ENCODE measurements around the gene RPS6KB2. TPM values are rescaled to one million over a fixed set of nuclear protein-coding genes. Genes with fewer than 3 reads are reported as not detected.
A peak's percentile ranks its signal among the peaks of the same experiment; 100 is the strongest.

The RPS6KB2 gene
- total and polyA plus RNA-seq, 10 of the 15 experiments (the other 5 are each of a cell fraction or from before 2014, with no cell fraction given) = 0.39 to 101 (median 58.4) TPM

GRCh38 chr11:67437082-67437808, 9.0 kb downstream of the RPS6KB2 start, which contains the start of gene PTPRCAP (continued):
- peak; percentile 58; the same call in 1 of the 2 replicates for TF ChIP-seq ZNF687 (IDR thresholded peaks at IDR 0.05)
- TF ChIP-seq MXI1 (IDR thresholded peaks at IDR 0.05; ENCODE audit: low read depth, low read length) = 0 out of 2 replicates have a peak, but pooled peaks have one; percentile 19
- 0 out of 2 replicates have a peak, but pooled peaks have one; percentile 46 for TF ChIP-seq TARDBP (IDR thresholded peaks at IDR 0.05; ENCODE audit: borderline replicate concordance)
- no peak for TF ChIP-seq NFYA (IDR thresholded peaks at IDR 0.05; ENCODE audit: borderline replicate concordance, low read depth, low read length)
- peak; percentile 14 for TF ChIP-seq PBX3 (IDR thresholded peaks at IDR 0.05; ENCODE audit: insufficient replicate concordance, low read depth, low read length)
- TF ChIP-seq MEF2B (IDR thresholded peaks at IDR 0.05; ENCODE audit: partially characterized antibody, poor library complexity, severe bottlenecking) = no peak
- TF ChIP-seq E4F1 (IDR thresholded peaks at IDR 0.05; ENCODE audit: borderline replicate concordance, partially characterized antibody) = no peak
- no peak for TF ChIP-seq EZH2 (IDR thresholded peaks at IDR 0.05; ENCODE audit: borderline replicate concordance, control insufficient read depth, low read depth, low read length)
- TF ChIP-seq MTA2 (IDR thresholded peaks at IDR 0.05; ENCODE audit: low read depth) = no peak
- no peak for TF ChIP-seq ZBTB33 (IDR thresholded peaks at IDR 0.05)
- TF ChIP-seq DPF2 (IDR thresholded peaks at IDR 0.05) = peak; percentile 64
- TF ChIP-seq IRF5 (IDR thresholded peaks at IDR 0.05; ENCODE audit: borderline replicate concordance) = no peak
- TF ChIP-seq MYB (IDR thresholded peaks at IDR 0.05; ENCODE audit: borderline replicate concordance, low read depth, low read length) = no peak
- no peak for TF ChIP-seq RAD51 (IDR thresholded peaks at IDR 0.05)
- TF ChIP-seq HDGF (IDR thresholded peaks at IDR 0.05) = 0 out of 2 replicates have a peak, but pooled peaks have one; percentile 23
- TF ChIP-seq HDAC6 (IDR thresholded peaks at IDR 0.05; ENCODE audit: unreplicated experiment) = no peak
- no peak for TF ChIP-seq CHD4 (IDR thresholded peaks at IDR 0.05)
